ENCODE data around the gene MARCHF7.

The MARCHF7 gene

GRCh38 chr2:159706385-159706980 is 5.8 kb upstream of the MARCHF7 start:
- peak; percentile 54 for ATAC-seq
- TF ChIP-seq ARNTL (CRISPR knock-in tag; IDR thresholded peaks at IDR 0.05; ENCODE audit: borderline replicate concordance, low read depth): no peak
- TF ChIP-seq TCF4 (CRISPR knock-in tag; IDR thresholded peaks at IDR 0.05; ENCODE audit: borderline replicate concordance): no peak
- TF ChIP-seq ZC3H10 (CRISPR knock-in tag; IDR thresholded peaks at IDR 0.05): no peak
- TF ChIP-seq OSR1 (CRISPR knock-in tag; IDR thresholded peaks at IDR 0.05): no peak
- no peak for TF ChIP-seq BACH2 (CRISPR knock-in tag; IDR thresholded peaks at IDR 0.05; ENCODE audit: borderline replicate concordance)
- no peak for TF ChIP-seq CSDC2 (CRISPR knock-in tag; IDR thresholded peaks at IDR 0.05)
- no peak for TF ChIP-seq PPARA (CRISPR knock-in tag; IDR thresholded peaks at IDR 0.05; ENCODE audit: borderline replicate concordance)
- TF ChIP-seq ZNF565 (CRISPR knock-in tag; conservative IDR thresholded peaks at IDR 0.05; ENCODE audit: low read depth): no peak
- no peak for TF ChIP-seq CREB5 (CRISPR knock-in tag; IDR thresholded peaks at IDR 0.05; ENCODE audit: low read depth)
- TF ChIP-seq ZFP3 (CRISPR knock-in tag; IDR thresholded peaks at IDR 0.05): no peak
- no peak for TF ChIP-seq ZFP30 (CRISPR knock-in tag; IDR thresholded peaks at IDR 0.05)
- TF ChIP-seq TOX (CRISPR knock-in tag; IDR thresholded peaks at IDR 0.05; ENCODE audit: borderline replicate concordance): no peak
- TF ChIP-seq TSHZ2 (CRISPR knock-in tag; IDR thresholded peaks at IDR 0.05): no peak
- no peak for TF ChIP-seq PATZ1 (CRISPR knock-in tag; IDR thresholded peaks at IDR 0.05; ENCODE audit: borderline replicate concordance)
- TF ChIP-seq ISL1 (CRISPR knock-in tag; IDR thresholded peaks at IDR 0.05): no peak
- TF ChIP-seq RARB (CRISPR knock-in tag; IDR thresholded peaks at IDR 0.05): no peak
- TF ChIP-seq CSRNP3 (CRISPR knock-in tag; IDR thresholded peaks at IDR 0.05): no peak
- no peak for TF ChIP-seq ZNF70 (CRISPR knock-in tag; IDR thresholded peaks at IDR 0.05)
- no peak for TF ChIP-seq ZNF8 (CRISPR knock-in tag; IDR thresholded peaks at IDR 0.05)

GRCh38 chr2:159708066-159708760 is 4.1 kb upstream of the MARCHF7 start:
- no peak for TF ChIP-seq ISL1 (CRISPR knock-in tag; IDR thresholded peaks at IDR 0.05)
- no peak for TF ChIP-seq ESRRG (CRISPR knock-in tag; IDR thresholded peaks at IDR 0.05)
- TF ChIP-seq RARB (CRISPR knock-in tag; IDR thresholded peaks at IDR 0.05): no peak
- no peak for TF ChIP-seq TCF4 (CRISPR knock-in tag; IDR thresholded peaks at IDR 0.05; ENCODE audit: borderline replicate concordance)
- no peak for TF ChIP-seq ZFP3 (CRISPR knock-in tag; IDR thresholded peaks at IDR 0.05)
- TF ChIP-seq ZFP30 (CRISPR knock-in tag; IDR thresholded peaks at IDR 0.05): no peak
- no peak for TF ChIP-seq POU6F1 (CRISPR knock-in tag; IDR thresholded peaks at IDR 0.05; ENCODE audit: borderline replicate concordance, low read depth)
- no peak for TF ChIP-seq TOX (CRISPR knock-in tag; IDR thresholded peaks at IDR 0.05; ENCODE audit: borderline replicate concordance)
- TF ChIP-seq BACH2 (CRISPR knock-in tag; IDR thresholded peaks at IDR 0.05; ENCODE audit: borderline replicate concordance): no peak
- TF ChIP-seq PPARA (CRISPR knock-in tag; IDR thresholded peaks at IDR 0.05; ENCODE audit: borderline replicate concordance): no peak
- TF ChIP-seq ZNF565 (CRISPR knock-in tag; conservative IDR thresholded peaks at IDR 0.05; ENCODE audit: low read depth): no peak
- no peak for TF ChIP-seq CSRNP3 (CRISPR knock-in tag; IDR thresholded peaks at IDR 0.05)
- TF ChIP-seq ZNF70 (CRISPR knock-in tag; IDR thresholded peaks at IDR 0.05): no peak
- no peak for ATAC-seq
